Activated B cell treated with CpG ODN at 0.5 μM for 24 hours (primary cell): ENCODE measurements around the gene NFIB. TPM values are rescaled to one million over a fixed set of nuclear protein-coding genes. Genes with fewer than 3 reads are reported as not detected.

Experiments
- ATAC-seq: fragments of 200-7000 bp; cut with Tn5 transposase; one replicate; pipeline ENCODE4 v1.10.0; 2021; ENCODE audit warnings: low read depth, mild to moderate bottlenecking, moderate library complexity
- CTCF ChIA-PET: fragments of 350-600 bp; sonication (Branson Sonifier 250); formaldehyde crosslinking; loops from one replicate; lab custom pipeline; 2021; ENCODE audit warnings: antibody characterized with exemption; lab: Charles Lee
- POLR2A ChIA-PET: fragments of 350-600 bp; sonication (Branson Sonifier 250); formaldehyde crosslinking; loops from one replicate; lab custom pipeline; 2021; ENCODE audit warnings: antibody characterized with exemption; lab: Charles Lee
- DNase-seq: peaks from one replicate; pipeline ENCODE4 v3.0.0; 2022
- H3K27ac Mint-ChIP-seq: one replicate; pipeline ENCODE4 v1.8.0; 2020; ENCODE audit warnings: mixed read lengths
- H3K27me3 Mint-ChIP-seq: one replicate; pipeline ENCODE4 v1.8.0; 2021; ENCODE audit warnings: mixed read lengths
- H3K36me3 Mint-ChIP-seq: one replicate; pipeline ENCODE4 v1.8.0; 2021; ENCODE audit warnings: low read depth, mixed read lengths
- H3K4me1 Mint-ChIP-seq: one replicate; pipeline ENCODE4 v1.8.0; 2021; ENCODE audit warnings: mixed read lengths
- H3K4me3 Mint-ChIP-seq: one replicate; pipeline ENCODE4 v1.8.0; 2020; ENCODE audit warnings: mild to moderate bottlenecking, mixed read lengths
- H3K9me3 Mint-ChIP-seq: one replicate; pipeline ENCODE4 v1.8.0; 2020; ENCODE audit warnings: mixed read lengths
- CTCF ChIP-seq: fragments of 200-600 bp; IDR thresholded peaks from one replicate; pipeline ENCODE4 v1.8.0; 2022; ENCODE audit warnings: antibody characterized with exemption, mild to moderate bottlenecking
- intact Hi-C: fragments of 100-400 bp; cut with micrococcal nuclease; formaldehyde crosslinking; loops from one replicate; pipeline ENCODE4 v1.15.1; 2024
- total RNA-seq: library from RNA; stranded (reverse); gene quantifications from 2 replicates; pipeline ENCODE4 v1.2.3, GENCODE V29; 2022

NFIB gene
- total RNA-seq, 1 donor from 2014 or later: not detected

DNA sequence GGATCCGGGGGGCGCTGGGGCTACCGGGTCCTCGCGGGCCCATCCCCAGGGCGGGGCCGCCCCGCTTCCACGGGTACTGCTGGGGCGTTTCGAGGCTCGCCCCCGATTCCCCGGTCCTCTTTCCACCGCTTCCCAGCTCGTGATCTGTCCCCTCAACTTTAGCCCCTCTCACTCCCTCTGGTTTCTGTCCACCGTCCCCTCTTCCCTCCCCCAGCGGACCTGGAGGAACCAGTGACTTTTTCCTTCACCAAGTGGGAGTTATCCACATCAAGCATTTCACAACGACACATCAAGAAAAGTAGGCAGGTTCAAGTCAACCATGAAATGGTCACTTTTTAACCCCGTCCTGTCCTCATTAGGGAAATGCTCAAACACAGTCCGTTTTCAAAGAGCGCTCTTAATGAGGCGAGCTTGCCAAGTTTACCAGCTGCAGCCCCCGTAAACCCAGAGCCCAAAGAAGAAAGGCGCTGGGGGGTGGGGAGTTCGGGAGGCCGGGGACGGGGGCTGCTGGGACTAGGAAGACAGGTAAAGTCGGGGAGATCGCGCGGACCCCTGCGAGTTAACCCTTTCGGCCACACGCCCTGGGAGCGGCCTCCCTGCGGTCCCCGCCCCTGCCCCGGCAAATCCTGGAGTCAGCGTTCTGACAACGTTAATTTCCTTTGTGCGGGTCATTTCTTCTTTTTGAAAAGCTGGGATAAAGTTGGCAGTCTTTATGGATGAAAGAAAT, 2.1 kb upstream of the NFIB start:
- CTCF ChIA-PET: no interaction called here
- intact Hi-C loops: no loop called here
- DNase-seq (no peak), ATAC-seq (no peak)
- Mint-ChIP-seq H3K9me3 (peaks cover 3% of the 10 kb centered on the region), H3K36me3 (peaks cover 3% of the 10 kb centered on the region), H3K27ac (no peak overlapping the region), H3K4me1 (peaks cover 22% of the 10 kb centered on the region), H3K27me3 (peaks cover 55% of the 10 kb centered on the region), H3K4me3 (peak overlapping the region; percentile 76)
- POLR2A ChIA-PET: no interaction called here
- no peak for TF ChIP-seq CTCF

DNA sequence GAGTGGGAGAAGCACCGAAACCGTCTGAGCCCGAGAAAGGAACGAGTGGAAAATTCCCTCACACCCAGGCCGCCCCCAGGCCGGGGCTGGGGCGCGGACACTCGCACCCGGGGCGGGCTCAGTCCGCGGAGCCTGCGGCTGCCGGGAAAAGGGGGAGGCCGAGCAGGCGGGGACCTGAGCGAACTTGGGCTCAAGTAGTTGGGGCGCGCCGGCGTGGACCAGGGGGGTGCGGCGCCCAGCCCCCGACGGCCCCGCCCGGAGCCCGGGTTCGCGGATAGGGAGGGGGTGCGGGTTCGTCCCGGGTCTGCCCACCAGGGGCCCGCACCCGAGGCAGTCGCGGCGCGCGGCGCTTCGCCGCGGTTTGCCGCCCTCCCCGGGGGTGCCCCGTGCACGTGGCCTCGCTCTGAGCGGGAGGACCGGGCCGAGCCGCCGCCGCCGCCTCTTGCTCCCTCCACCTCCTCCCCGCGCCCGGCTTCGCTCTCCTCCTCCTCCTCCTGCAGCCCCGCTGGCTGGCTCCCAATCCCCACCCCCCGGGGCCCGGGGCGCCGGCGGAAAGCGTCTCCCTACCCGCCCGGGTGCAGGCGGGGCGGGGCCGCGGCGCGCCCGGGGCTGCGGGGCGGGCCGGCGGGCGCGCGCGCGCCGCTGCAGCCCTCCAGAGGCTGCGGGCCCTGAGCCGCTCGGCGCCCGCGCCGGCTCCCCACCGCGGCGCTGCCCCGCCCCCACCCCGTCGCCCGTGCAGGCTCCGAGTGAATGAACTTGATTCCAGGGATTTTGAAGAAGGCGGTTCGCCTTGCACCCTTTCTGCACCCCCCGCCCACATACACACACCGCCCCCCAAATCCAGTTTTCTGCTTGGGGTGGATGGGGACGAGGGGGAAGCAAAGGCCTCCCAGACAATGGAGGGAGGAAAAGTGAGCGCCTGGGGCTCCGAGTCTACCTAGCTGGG, 1.3 kb upstream of the NFIB start:
- ChIA-PET POLR2A (no interaction called here), CTCF (no interaction called here)
- no peak for TF ChIP-seq CTCF
- DNase-seq: no peak
- Mint-ChIP-seq H3K27me3 (peaks cover 50% of the 10 kb centered on the region), H3K27ac (no peak overlapping the region), H3K9me3 (peaks cover 3% of the 10 kb centered on the region), H3K36me3 (peaks cover 3% of the 10 kb centered on the region), H3K4me1 (peaks cover 19% of the 10 kb centered on the region), H3K4me3 (peak overlapping the region; percentile 77)
- ATAC-seq: peak; percentile 51
- intact Hi-C loops: loop anchor here (1.0 kb wide), 1 partner anchor 7 kb away; no protein-coding TSS in a partner anchor

DNA sequence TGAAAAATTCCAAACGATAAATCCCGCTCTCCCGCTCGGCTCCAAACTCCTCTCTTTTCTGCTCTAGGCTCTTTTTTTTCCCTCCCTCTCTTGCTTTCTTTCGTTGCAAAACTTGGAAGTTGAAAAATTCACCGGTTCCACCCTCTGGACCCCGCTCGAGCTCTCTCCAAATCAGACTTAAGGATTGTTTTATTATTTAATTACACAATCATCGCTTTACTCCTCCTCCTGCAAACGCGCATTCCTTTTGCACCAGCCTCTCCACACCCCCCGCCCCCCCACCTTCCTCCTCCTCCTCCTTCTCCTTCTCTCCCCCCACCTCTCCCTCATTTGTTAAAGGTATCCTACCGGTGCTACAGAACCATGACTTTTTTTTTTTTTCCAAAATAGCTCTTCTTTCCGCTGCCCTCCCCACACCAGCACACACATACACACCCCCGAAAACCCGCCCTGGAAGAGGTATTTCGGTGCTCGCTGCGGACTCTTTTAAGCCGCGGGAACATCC, 535 bp upstream of the NFIB start:
- CTCF ChIA-PET: no interaction called here
- Mint-ChIP-seq H3K4me3 (peak overlapping the region; percentile 77), H3K27ac (no peak overlapping the region), H3K4me1 (peaks cover 19% of the 10 kb centered on the region), H3K9me3 (peaks cover 3% of the 10 kb centered on the region), H3K36me3 (peaks cover 3% of the 10 kb centered on the region), H3K27me3 (peaks cover 50% of the 10 kb centered on the region)
- no peak for TF ChIP-seq CTCF
- no peak for ATAC-seq
- intact Hi-C loops: loop anchor here (1.0 kb wide), 1 partner anchor 8 kb away; no protein-coding TSS in a partner anchor
- DNase-seq: no peak
- POLR2A ChIA-PET: no interaction called here

GRCh38 chr9:14313378-14313940, 482 bp downstream of the NFIB start:
- Mint-ChIP-seq H3K27ac (no peak overlapping the region), H3K4me1 (peaks cover 19% of the 10 kb centered on the region), H3K36me3 (peaks cover 3% of the 10 kb centered on the region), H3K27me3 (peaks cover 50% of the 10 kb centered on the region), H3K9me3 (peaks cover 3% of the 10 kb centered on the region), H3K4me3 (peak overlapping the region; percentile 84)
- no peak for TF ChIP-seq CTCF
- CTCF ChIA-PET: no interaction called here
- POLR2A ChIA-PET: no interaction called here
- DNase-seq (no peak), ATAC-seq (no peak)
- intact Hi-C loops: loop anchor here (2.0 kb wide), 1 partner anchor 35 kb away; no protein-coding TSS in a partner anchor
